HG03432 (cell line): ENCODE results near the gene C10orf53.

ENCODE experiments used
- ATAC-seq: cut with Tn5 transposase; IDR thresholded peaks from one replicate; pipeline ENCODE4 v1.9.1; 2021; ENCODE audit warnings: mild to moderate bottlenecking, moderate library complexity; ENCODE audit not compliant: unreplicated experiment

Gene C10orf53, protein sequence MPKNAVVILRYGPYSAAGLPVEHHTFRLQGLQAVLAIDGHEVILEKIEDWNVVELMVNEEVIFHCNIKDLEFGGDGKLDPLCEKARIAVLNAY

DNA sequence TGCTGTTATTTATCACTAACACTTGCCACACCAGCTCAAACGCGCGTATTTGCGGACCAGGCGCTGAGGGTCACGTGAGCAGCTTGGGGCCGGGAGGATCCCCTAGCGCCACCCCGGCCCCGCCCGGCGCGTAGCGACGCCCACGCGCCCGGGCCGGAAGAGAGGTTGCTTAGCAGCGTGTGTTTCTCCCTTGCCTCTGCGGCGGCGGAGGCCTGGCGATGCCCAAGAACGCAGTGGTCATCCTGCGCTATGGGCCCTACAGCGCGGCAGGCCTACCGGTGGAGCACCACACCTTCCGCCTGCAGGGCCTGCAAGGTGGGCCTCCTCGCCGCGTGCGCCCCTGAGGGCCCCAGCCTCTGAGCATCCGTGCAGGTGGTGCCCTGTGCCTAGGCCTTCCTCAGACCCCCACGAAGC is at the start of gene C10orf53:
Gene C10orf53, plus strand, starts transcription at position 172 of the 414 bp plus-strand sequence. Its CDS starts 47 bp downstream, at position 219.
- peak; percentile 68 for ATAC-seq

DNA sequence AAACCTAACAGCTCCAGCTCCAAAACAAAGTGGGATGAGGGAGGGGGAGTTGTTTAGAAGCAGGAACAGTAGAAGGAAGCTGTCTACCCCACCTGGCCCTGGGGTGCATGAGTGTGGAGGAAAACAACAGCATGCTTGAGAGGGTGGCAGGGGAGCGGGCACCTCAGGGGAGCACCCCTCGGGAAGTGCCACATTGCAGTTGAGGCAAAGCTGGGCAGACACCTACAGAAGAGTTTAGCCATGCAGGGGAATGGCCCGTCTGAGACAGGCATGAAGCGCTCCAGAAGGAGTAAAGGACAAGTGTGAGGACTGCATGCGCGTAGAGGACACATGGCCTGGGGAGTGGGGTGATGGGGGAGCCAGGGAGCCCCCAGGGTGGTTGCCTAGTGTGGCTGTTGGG is 47.5 kb upstream of the C10orf53 start:
- ATAC-seq: no peak

DNA sequence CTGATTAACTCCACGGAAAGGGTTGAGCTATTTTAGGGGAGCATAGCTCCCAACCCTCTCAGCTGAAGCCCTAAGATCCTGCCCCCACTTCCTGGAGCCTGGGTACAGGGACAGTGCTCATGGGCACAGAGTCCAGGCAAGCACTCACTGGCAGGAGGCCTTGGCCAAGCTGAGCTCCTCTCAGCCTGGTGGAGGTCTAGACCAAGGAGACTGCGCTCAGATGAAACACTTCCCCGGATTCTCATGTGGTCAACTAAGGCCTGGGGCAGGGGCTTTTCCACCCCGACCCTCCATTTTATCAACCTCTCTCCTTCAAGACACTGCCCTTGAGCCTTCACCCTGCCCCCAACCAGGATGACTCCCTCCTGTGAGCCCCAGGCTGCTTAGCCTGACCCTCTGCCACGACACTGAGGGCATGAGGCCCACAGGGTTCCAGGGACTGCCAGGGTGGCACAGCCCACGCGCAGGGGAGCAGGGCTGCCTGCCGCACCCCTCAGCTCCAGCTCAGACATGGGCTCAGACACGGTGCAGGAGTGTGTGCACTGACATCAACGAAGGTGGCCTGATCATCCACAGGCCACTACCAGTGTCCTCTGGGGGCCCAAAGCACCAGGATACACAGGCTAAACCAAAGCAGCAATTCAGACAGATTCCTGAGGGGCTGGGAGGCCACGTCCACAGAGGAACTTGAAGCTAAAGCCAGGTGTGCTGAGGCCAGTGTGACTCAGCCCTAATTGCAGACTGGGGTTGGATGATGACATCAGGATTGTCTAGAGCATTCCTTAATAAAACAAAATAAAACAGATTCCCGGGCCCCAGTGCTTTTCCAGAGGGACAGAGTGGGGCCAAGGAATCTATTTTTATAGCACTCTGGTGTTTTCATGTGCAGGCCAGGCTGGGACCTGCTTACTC is 46.8 kb upstream of the C10orf53 start:
- no peak for ATAC-seq

DNA sequence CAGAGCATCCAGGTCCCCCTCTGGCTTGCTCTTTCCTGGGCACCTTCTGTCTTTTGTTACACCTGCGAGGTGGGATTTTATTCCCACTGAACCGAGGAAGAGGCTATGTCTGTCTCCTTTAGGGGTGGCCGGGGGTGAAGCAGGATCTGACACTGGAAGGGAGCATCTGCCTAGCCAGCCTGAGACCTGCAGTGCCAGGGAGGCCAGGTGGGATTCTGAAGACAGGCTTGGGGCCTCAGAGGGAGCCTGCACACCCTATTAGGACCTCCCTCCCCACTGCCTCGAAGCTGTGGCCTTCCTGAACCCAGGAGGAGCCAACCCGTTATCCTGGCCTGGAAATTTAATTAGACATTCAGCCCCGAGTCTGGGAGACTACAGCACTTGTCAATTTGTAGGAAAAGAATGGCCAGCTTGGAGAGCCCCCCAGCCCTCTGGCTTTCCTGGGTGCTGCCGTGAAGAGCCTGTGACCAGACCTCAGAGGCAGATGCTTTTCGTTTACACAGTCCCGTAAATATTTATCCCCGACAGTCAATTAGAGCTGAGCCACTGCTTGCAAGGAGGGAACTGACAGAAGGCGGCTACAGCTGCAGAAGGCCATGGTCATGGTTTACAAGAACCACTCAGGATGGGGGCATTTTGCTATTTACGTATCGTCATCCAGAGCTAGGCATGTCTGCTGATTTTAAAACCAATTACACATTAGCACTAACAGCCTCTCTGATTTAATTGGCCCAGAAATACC is 46.0 kb upstream of the C10orf53 start:
- no peak for ATAC-seq

DNA sequence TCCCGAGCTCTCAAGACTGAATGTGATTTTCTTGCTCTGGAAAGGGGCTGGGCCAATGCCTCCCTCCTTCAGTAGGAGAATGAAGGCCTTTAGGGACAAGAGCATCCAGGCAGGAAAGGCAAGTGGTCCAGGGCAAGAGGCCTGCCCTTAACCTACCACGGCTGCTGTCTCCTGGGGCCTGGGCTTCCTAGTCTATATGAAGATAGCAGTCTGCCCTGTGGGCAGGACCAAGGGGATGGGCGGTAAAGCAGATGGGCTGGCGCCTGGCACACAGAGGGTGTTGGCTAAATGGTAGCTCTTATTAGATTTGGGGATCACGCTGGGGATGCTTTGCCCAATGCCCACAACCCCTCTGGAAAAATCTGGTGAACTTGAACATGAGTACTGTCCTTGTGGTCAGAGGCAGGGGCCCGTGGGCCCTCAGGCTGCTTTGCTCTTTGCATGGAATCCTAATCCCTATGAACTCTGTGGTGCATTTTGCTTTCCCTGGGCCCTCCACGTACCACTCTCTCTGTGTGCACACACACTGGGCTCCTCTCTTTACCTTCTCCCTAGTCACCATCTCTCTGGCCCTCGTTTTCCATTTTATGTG is 45.3 kb upstream of the C10orf53 start:
- ATAC-seq: no peak

DNA sequence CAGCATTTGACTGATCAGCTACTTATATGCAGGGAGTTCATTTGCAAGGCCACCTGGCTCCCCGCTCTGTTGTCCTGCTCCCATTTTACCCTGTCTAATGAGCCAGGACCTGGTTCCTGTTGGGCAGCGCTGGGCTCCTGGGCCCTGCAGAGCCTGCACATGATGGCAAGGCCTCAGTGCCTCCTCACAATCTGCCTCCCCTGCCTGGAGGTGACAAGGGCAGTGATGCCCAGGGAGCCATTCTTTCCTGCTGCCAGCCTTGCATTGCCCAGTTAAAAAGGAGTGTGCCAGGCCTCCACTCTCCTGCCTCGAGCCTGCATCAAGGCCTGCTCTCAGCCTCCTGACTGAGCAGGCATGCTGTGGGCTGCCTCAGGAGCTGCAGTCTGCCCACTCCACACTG is 37.1 kb upstream of the C10orf53 start:
- no peak for ATAC-seq

DNA sequence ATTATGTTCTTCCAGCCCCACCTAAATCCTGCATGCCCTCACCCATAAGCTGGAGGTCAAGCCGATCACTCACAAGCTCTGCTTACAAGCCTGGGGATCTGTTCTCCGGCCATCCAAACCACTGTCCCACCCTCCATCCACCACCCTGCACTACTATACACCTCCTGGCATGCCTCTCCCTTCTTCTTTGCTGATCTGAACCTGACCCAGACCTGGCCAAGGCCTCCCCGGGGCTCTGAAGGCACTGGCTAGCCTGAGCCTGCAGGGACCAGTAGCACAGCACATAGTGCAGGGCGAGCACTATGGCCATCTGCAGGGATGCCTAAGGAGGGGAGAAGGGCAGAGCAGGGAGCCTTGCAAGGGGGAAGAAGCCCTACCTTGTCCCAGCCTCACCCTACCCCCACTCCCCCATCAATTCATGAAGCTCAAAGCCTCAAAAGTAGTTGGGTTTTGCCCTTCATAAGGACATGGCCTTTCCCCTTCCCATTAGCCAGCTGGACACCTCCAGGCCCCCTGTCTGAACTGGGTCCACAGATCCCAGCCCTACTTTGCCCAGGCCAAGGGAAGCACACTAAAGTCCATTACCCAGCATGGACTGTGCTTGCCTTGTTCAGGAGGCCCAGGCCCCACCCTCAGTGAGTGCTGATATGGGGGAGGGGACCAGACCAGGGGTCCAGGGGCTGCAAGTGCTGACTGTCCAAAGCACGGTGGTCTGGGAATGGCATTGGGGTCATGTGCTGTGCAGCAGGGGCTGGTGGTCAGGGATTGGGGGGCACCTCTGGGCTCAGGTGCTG is 36.0 kb upstream of the C10orf53 start:
- no peak for ATAC-seq

DNA sequence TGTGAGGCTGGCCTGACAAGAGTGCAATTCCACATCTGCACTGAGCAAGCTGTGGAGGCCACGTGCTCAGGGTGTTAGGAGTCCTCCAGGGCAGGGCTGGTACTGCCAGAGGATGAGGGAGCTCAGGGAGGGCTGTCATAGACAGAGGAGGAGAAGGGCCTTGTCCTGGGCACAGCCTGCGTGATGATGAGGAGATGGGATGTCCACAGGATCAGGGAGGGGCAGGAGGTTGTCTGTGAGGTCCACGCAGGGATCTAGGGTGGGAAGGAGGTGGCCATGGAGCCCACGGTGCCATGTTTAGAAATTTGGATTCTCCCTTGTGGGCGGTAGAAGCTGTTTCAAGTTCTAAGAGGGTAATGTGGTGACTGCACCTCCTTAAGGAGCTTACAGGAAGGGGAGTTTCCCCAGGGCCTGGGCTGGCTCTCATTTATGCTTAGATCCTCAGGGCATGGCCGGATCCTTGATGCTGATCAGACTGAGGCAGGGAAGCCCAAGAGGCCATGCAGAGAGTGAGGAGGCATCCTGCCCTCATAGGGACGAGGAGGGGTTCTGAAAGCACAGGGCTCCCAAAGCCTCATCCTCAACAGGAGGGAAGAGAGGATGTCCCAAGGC is 35.3 kb upstream of the C10orf53 start:
- ATAC-seq: no peak

DNA sequence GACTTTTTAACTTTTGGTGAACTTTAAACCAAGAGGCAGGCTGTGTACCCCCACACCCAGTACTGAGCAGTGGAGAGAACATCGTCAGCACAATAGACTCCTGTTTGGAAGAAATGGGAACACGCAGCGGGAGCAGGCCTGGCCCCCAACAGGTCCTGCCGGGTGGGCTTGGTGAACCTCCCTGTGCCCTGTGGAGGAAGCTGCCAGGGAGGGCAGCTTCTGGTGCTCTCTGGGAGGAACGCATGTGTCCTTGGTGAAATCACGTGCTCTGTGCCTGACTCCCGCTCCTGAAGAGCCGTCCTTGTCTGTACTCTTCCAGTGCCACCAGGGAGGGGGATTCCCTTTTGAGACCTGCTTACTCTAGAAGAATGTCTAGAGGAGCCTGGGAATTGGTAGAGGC is 34.0 kb upstream of the C10orf53 start:
- no peak for ATAC-seq

DNA sequence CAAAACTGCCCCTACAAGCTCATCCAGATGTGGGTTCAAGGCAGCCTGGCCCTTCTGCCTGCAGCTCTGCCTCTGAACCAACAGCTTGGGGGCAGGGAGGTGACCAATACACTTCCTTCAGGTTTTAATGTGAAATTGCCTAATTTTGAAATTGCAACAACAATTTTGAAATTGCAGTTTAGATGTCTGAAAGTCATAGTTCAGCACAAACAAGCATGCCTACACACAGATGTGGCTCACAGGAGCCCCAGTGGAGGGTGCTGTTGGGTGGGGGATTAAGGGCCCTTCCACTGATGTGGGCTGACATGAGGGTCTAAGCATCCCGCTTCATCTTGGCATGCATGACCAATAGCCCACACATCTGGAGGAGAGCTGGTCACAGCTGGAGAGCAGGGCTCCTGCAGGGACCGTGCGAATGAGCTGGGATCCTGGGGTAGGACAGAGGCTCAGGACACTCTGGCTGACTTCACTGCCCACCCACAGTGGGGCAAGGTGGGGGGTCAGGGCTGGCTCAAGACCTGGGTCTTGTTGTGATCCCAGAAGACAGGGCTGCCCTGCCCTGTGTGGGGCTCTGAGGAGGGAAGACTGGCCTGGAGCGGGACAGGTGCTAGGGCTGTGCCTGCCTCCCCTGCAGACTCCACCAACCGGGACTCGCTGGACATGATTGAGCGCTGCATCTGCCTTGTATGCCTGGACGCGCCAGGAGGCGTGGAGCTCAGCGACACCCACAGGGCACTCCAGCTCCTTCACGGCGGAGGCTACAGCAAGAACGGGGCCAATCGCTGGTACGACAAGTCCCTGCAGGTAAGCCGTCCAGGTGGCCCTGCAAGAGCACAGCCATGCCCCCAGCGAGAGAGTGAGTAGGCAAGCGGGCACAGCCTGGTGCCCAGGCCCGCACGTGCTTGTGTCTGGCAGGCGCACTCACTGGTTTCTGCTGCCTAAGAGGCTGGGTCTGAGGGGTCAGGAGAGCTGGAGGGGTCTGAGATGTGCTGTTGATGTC is 33.3 kb upstream of the C10orf53 start:
- no peak for ATAC-seq

DNA sequence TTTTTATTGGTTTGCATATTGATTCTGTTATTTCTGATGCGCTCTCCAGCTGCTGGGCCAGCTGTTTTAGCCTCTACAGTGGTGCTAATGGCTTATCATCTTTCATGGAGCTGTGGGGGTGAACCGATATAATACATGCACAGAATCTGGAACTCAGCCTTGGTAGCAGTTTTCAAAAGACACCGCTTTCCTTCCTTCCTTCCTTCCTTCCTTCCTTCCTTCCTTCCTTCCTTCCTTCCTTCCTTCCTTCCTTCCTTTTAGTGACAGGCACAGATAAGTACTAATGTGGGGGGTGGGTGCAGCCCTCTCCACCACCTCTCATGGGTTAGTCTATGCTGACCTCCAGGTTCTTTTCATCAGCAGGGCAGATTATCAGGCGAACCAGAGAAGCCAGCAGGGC is 31.9 kb upstream of the C10orf53 start:
- no peak for ATAC-seq

DNA sequence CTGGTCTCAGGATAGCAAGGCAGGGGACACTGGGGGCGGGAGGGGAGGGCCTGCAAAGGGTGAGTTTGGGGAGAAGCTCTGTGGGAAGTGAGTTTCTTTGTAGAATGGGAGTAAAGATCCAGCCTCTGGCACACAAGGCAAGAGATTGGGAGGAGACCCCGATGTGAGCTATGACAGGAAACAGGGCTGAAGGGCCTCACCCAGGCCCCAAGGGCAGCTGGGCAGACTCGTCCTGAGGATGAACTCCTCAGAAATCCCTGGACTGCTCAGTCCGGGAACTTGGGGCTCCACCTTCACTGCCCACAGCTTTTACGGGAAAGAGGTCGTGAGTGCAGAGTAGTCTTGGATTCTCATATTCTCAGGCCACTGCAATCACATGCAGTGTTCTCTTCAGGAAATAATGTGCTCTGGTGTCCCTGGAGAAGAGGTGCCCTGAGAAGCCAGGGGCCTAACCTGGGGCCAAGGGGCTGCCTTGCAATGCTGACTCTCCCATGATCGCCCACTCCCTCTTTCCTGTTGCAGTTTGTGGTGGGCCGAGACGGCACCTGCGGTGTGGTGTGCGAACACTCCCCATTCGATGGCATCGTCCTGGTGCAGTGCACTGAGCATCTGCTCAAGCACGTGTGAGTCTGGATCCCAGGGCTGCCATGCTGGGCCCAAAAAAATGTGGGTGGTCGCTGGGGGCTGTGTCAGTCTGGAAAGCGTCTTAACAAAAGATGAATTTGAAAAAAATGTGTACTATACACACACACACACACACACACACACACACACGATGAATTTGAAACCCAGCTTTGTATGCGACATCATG is 31.3 kb upstream of the C10orf53 start:
- ATAC-seq: no peak

DNA sequence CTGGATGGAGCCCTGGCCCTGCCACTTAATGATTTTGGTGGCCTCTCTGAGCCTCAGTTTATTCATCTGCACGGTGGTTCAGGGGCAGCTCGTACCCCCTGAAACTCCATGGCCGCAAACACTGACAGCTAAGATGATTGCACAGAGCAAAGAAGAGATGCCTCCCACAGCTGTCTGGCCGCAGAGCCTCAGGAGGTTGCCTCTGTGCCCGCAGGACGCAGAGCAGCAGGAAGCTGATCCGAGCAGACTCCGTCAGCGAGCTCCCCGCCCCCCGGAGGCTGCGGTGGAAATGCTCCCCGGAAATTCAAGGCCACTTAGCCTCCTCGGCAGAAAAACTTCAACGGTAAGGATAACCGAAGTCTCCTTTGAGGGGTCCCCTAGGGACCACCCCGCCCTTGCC is 30.2 kb upstream of the C10orf53 start:
- no peak for ATAC-seq

DNA sequence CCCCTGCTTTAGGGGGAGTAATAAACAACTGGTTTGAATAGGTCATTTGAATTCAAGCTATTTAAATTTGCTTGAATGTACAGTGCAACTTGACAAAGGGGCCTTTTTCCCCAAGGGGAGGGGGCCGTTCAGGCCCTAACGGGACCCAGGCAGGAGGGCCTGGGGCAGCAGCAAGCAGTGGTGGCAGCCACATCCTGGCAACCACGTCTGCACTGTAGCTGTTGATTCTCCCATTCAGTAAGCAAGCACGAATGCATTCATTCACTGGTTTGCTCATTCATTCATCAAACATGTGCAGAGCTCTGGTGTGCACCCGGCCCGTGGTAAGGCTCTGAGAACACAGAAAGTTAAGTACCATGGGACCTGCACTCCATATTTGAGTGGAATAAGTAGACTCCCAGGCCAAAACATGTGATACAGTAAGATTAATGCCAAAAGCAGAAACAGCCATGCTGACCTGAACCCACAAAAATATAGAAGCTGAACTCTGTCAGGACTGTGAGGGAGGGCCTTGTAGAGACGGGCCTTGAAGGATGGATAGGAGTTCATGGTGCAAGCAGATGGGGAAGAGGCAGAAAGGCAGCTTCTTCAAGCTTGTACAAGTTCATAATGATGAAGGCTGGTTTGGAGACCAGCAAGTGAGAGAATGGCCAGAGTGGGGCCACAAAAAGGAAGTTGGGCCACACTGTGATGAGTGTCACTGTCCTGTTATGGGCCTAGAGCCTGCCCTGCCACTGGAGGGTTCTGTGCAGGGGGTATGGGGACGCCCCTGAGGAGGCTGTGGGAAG is 29.3 kb upstream of the C10orf53 start:
- no peak for ATAC-seq

DNA sequence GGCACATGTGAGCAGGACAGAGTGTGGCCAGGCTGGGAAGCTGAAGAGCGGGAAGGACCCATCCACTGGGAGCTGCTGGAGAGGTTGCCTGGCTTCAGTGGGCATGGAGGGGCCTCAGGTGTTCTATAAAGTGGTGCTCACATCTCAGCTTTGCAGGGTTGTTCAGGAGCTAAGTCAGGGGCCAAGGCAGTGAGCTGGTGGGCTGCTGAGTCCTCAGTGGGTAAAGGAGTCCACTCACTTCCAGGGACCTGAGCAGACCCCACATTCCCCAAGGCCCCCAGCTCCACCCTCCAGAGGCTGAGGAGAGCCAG is 28.8 kb upstream of the C10orf53 start:
- ATAC-seq: no peak

DNA sequence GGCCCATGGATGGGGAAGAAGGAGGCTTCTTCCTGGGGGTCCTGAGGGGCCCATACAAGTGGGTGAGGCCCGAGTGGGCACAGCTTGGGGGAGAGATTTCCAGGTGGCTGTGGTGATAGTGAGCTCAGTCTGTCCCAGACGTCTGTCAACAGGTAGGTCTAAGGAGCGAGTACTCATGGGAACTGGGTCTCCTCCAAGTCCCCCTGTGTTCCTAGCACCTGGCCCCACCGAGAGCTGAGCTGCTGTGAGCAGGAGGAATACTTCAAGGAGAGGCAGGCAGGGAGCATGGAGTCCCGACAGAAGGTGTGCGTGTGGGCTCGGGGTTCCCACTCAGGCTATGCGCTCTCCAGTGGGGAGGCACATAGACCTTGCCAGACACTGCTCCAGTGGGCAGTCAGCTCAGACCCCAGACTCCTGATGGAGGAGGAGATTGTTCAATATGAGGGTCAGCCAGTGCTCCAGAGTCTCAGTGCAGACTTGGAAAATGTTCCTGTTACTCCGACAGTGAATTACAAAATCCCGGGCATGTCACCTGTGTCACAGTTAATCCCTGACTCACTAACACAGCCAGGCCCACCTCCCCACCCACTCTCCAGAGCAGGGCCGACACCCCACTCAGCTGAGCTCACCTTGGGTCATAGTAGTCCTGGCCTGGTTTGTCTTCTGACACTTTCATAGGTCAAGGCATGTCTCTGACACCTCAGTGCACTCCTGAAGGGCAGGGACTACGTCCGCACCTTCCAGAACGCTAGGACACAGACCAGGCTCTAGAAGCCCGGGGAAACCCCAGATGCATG is 28.2 kb upstream of the C10orf53 start:
- no peak for ATAC-seq

DNA sequence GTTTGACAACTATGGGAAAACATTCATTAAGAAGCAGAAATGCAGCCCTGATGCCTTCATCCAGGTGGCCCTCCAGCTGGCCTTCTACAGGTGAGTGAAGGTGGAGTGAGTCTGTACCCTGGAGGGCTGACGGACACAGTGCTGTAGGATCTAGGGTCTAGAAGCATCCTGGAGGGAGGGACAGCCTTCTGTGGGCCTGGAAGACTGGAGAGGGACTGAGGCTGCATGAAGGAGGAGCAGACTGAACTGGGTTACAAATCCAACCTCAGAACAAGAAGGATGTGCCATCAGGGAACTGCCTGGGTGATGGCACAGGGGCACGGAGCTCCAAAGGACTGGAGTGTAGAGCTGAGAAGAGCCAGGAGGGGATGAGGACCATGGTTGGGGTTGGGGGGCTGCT is 27.5 kb upstream of the C10orf53 start:
- no peak for ATAC-seq
